K562 (cell line): Measurements from ENCODE around the gene DIO3. TPM values are rescaled to one million over a fixed set of nuclear protein-coding genes. Genes with fewer than 3 reads are reported as not detected.

Experiments
- ATAC-seq: fragments of 200-7000 bp; cut with Tn5 transposase; 3 replicates; pipeline ENCODE4 v1.9.1; 2020; ENCODE audit warnings: moderate library complexity
- BruUV-seq: library from RNA; stranded (reverse); fragments of 400-500 nt; replicated peaks from 2 replicates; lab custom pipeline; 2021; lab: Mats Ljungman, UMichigan
- CTCF ChIA-PET: fragments of 300-600 bp; formaldehyde crosslinking; extraction: SDS; loops from one replicate; lab custom pipeline; 2021; ENCODE audit warnings: low intra/inter-chr PET ratio; lab: Yijun Ruan, JAX
- POLR2A ChIA-PET: fragments of 300-600, 350-650 bp; sonication (Branson Sonifier 250); formaldehyde crosslinking; extraction: SDS; loops from one replicate; lab custom pipeline; 2021; ENCODE audit warnings: antibody characterized with exemption, inconsistent platforms; lab: Yijun Ruan, JAX
- DNase-seq, 4 experiments: peaks; one replicate each; pipeline versions ENCODE4 v3.0.0 to v3.0.0-alpha.2; 2011 to 2018; ENCODE audit warnings: low spot score in 3 of 4, mixed read lengths in 3 of 4; ENCODE audit errors: extremely low read depth in 1 of 4
- FAIRE-seq: peaks from 2 replicates; lab custom pipeline; 2011; peaks lifted over from hg19 to GRCh38; lab: Jason Lieb, UNC
- H2AFZ ChIP-seq: 2 replicates; pipeline ENCODE4 v1.6.0; 2011; ENCODE audit warnings: low read depth, low read length, control low read depth, inconsistent platforms
- H3K27ac ChIP-seq: fragments of 200-600 bp; 3 replicates; pipeline ENCODE4 v1.8.0; 2011; ENCODE audit warnings: low read depth, mild to moderate bottlenecking, control low read depth, inconsistent platforms, low read length, moderate library complexity, mixed read lengths; ENCODE audit errors: extremely low read depth
- H3K27me3 ChIP-seq, 2 experiments: fragments of 300-600 bp in 1 of 2; 2 replicates in 1 of 2; 3 replicates in 1 of 2; pipeline versions ENCODE4 v1.6.0 to v1.8.0; 2011; ENCODE audit warnings: inconsistent platforms in 2 of 2, low read length in 2 of 2, mild to moderate bottlenecking in 1 of 2, mixed read lengths in 1 of 2, moderate library complexity in 1 of 2; ENCODE audit not compliant: control insufficient read depth in 2 of 2, insufficient read depth in 2 of 2
- H3K36me3 ChIP-seq: fragments of 300-600 bp; 3 replicates; pipeline ENCODE4 v1.8.0; 2011; ENCODE audit warnings: mild to moderate bottlenecking, low read length, inconsistent platforms; ENCODE audit not compliant: control insufficient read depth, insufficient read depth
- H3K4me1 ChIP-seq, 2 experiments: fragments of 200-600 bp in 1 of 2; replicated peaks in 1 of 2; 2 replicates in 1 of 2; 3 replicates in 1 of 2; pipeline versions ENCODE4 v1.5.1 to v1.8.0; 2011; ENCODE audit warnings: inconsistent platforms in 2 of 2, low read length in 2 of 2, mild to moderate bottlenecking in 1 of 2, mixed read lengths in 1 of 2, moderate library complexity in 1 of 2; ENCODE audit not compliant: control insufficient read depth in 2 of 2, insufficient read depth in 2 of 2
- H3K4me2 ChIP-seq: 2 replicates; pipeline ENCODE4 v1.6.1; 2011; ENCODE audit warnings: low read length, control low read depth, inconsistent platforms, mixed read lengths; ENCODE audit not compliant: insufficient read depth
- H3K4me3 ChIP-seq: fragments of 200-600 bp; sonication (generic), shearing (Covaris generic); 2 replicates; pipeline ENCODE4 v1.5.1; 2016; ENCODE audit warnings: control low read depth, inconsistent platforms
- H3K79me2 ChIP-seq: fragments of 200-600 bp; 3 replicates; pipeline ENCODE4 v1.8.0; 2011; ENCODE audit warnings: low read length, inconsistent platforms; ENCODE audit not compliant: control insufficient read depth, insufficient read depth
- H3K9ac ChIP-seq, 2 experiments: 2 replicates each; pipeline versions ENCODE4 v1.6.0 to v1.6.1; 2011; ENCODE audit warnings: low read depth in 2 of 2, low read length in 2 of 2, control low read depth in 1 of 2, inconsistent platforms in 1 of 2, mild to moderate bottlenecking in 1 of 2, mixed read lengths in 1 of 2; ENCODE audit not compliant: insufficient read depth in 1 of 2
- H3K9me1 ChIP-seq: one replicate; pipeline ENCODE4 v1.6.0; 2011; ENCODE audit warnings: inconsistent platforms, mild to moderate bottlenecking, low read length, moderate library complexity; ENCODE audit not compliant: control insufficient read depth, insufficient read depth
- H3K9me3 ChIP-seq: replicated peaks from 2 replicates; pipeline ENCODE4 v1.5.1; 2011; ENCODE audit warnings: low read depth, low read length, inconsistent platforms; ENCODE audit not compliant: control insufficient read depth, insufficient read depth
- H4K20me1 ChIP-seq: replicated peaks from 2 replicates; pipeline ENCODE4 v1.6.1; 2011; ENCODE audit warnings: low read length, inconsistent platforms, mixed read lengths; ENCODE audit not compliant: control insufficient read depth, insufficient read depth
- CEBPG ChIP-seq, 3 experiments: fragments of 200-800 bp in 1 of 3; sonication (Bioruptor generic) in 1 of 3; sonication (generic) in 1 of 3; formaldehyde crosslinking in 1 of 3; IDR thresholded peaks in 2 of 3; conservative IDR thresholded peaks in 1 of 3; 2 replicates each; pipeline versions ENCODE4 v1.6.1 to v1.8.0; 2016 to 2022; ENCODE audit warnings: missing compliant biosample characterization in 2 of 3, missing genetic modification characterization in 2 of 3, mild to moderate bottlenecking in 1 of 3, missing genetic modification reagents in 1 of 3
- HMG20B ChIP-seq: fragments of 250-450 bp; sonication (Bioruptor Pico); IDR thresholded peaks from 2 replicates; pipeline ENCODE4 v1.5.0; 2021; ENCODE audit warnings: mild to moderate bottlenecking
- TRIM24 ChIP-seq, 2 experiments: fragments of 450-650 bp; IDR thresholded peaks; 2 replicates each; pipeline ENCODE4 v1.6.1; 2016
- WGBS: fragments of 100-300 bp; shearing (Covaris generic); methylation state at CpG from one replicate; pipeline ENCODE4 v1.1.6; 2016; ENCODE audit warnings: low coverage, mixed read lengths; ENCODE audit not compliant: insufficient coverage; ENCODE audit errors: missing lambda C conversion rate; 5-methylcytosine and 5-hydroxymethylcytosine counted together
- in situ Hi-C: fragments of 300-500 bp; cut with MboI; formaldehyde crosslinking; loops from 4 replicates; pipeline ENCODE4 v1.15.0; 2018; ENCODE audit warnings: inconsistent platforms, mixed read lengths
- intact Hi-C: fragments of 100-400 bp; cut with micrococcal nuclease; formaldehyde crosslinking; loops from 2 replicates; pipeline ENCODE4 v1.14.2; 2022
- polyA plus RNA-seq, 8 experiments: library from polyadenylated mRNA; depleted of rRNA in 4 of 8; stranded (reverse) in 5 of 8; unstranded in 3 of 8; fragments of >200 nt; fragmentation: Nextera tagmentation in 2 of 8; fragmentation: Illumina TruSeq in 1 of 8; extraction: Ambion mirVana in 2 of 8; extraction: Trizol in 1 of 8; gene quantifications; 2 replicates each; pipeline versions ENCODE4 v1.2.1 to v1.2.3, GENCODE V29; 2011 to 2014; ENCODE audit warnings: inconsistent platforms in 1 of 8, missing spikeins in 1 of 8
- total RNA-seq, 7 experiments: library from RNA; depleted of rRNA in 6 of 7; stranded (reverse); fragments of >200 nt in 6 of 7; fragmentation: Illumina TruSeq in 2 of 7; extraction: Trizol in 2 of 7; gene quantifications; 2 replicates each; pipeline versions ENCODE4 v1.2.1 to v1.2.3, GENCODE V29; 2011 to 2021; ENCODE audit warnings: low replicate concordance in 1 of 7
- TF ChIP-seq, protein P1 (sequence below), 2 experiments: fragments of 450-650 bp in 1 of 2; sonication (generic) in 1 of 2; formaldehyde crosslinking in 1 of 2; IDR thresholded peaks in 1 of 2; conservative IDR thresholded peaks in 1 of 2; 2 replicates each; pipeline versions ENCODE4 v1.6.1 to v1.8.1; 2016 to 2023; ENCODE audit warnings: mild to moderate bottlenecking in 2 of 2, moderate library complexity in 2 of 2, inconsistent platforms in 1 of 2, missing genetic modification reagents in 1 of 2

The DIO3 gene
- total and polyA plus RNA-seq, 9 of the 15 experiments (the other 6 are each of a cell fraction or from before 2014, with no cell fraction given) = not detected

DNA sequence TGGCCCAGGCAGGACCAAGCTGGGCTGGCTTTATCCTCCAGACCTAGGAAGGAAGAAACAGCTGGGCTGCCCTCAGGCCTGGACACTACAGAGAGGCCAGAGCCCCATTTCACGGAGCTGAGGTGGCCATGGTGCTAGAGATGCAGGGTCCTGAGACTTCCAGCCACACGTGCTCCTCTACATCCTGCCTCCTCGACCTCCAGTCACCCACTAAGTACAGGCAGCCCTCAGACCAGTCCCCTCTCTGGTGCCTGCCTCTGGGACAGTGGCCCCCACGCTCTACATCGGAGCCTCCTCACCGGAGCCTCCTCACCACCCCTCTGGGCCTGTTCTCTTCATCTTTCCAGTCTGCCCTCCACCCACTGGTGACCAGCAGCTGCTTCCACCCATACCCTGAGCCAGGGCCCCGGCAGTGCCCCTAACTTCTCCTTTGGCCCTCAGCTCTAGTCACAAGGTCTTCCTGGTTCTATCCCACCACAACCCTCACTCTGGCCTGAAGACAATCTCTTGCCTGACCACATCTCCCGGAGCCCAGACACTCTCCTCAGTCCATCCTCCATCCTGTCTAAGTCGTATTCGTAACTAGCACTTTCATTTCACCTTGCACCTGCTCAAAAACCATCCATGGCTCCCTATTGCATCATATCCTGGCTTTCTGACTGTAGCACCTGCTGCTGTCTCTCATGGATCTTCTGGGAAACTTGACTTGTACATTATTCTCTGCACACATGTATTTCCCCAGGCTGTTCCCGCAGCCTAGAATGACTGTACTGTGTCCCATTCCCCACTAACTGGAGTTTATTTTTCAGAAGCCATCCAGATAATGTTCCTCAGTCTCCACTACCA is 43.9 kb downstream of the DIO3 start:
- no peak overlapping the region for H3K4me3 ChIP-seq
- BruUV-seq = no TSS peak
- H3K27me3 ChIP-seq = no peaks in the 10 kb centered on the region; a peak in 1 of 5 replicates
- 43% methylated on average over 11 of the region's 11 CpGs for WGBS
- ATAC-seq = no peak; the same call in 1 of the 3 replicates
- no peak overlapping the region for H3K9ac ChIP-seq
- ChIA-PET CTCF (no interaction called here), POLR2A (interaction anchor here (0.7 kb wide), 1 partner anchor 20 kb away, joined by 3 read pairs; no protein-coding TSS in a partner anchor)
- H2AFZ ChIP-seq = no peak overlapping the region
- DNase-seq = no peak
- no peaks in the 10 kb centered on the region for H3K9me3 ChIP-seq
- H3K9me1 ChIP-seq = no peaks in the 10 kb centered on the region
- no peak overlapping the region for H3K27ac ChIP-seq
- H3K36me3 ChIP-seq = no peaks in the 10 kb centered on the region
- no peak overlapping the region for H3K4me2 ChIP-seq
- in situ Hi-C loops (no loop called here), intact Hi-C loops (no loop called here)
- no peaks in the 10 kb centered on the region for H3K79me2 ChIP-seq
- H4K20me1 ChIP-seq = no peaks in the 10 kb centered on the region
- TF ChIP-seq, protein P1, sequence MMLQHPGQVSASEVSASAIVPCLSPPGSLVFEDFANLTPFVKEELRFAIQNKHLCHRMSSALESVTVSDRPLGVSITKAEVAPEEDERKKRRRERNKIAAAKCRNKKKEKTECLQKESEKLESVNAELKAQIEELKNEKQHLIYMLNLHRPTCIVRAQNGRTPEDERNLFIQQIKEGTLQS (IDR thresholded peaks at IDR 0.05) = peak; percentile 48
- TF ChIP-seq, protein P1 (CRISPR knock-in tag; conservative IDR thresholded peaks at IDR 0.05) = no peak
- TF ChIP-seq TRIM24 (IDR thresholded peaks at IDR 0.05) = peak in 1 of 2 experiments; percentile 22; a peak in 2 of 4 replicates
- no peak for TF ChIP-seq HMG20B
- TF ChIP-seq CEBPG (CRISPR knock-in tag; IDR thresholded peaks at IDR 0.05) = peak; percentile 20; the same call in 1 of the 2 replicates
- TF ChIP-seq CEBPG (tag; conservative IDR thresholded peaks at IDR 0.05 in 1 of 2, IDR thresholded peaks at IDR 0.05 in 1 of 2) = peak; percentile 34 to 40; a peak in 1 of 4 replicates
- peaks cover 0 to 3% of the 10 kb centered on the region in 2 experiments; a peak in 2 of 5 replicates for H3K4me1 ChIP-seq
- no peak for FAIRE-seq
